A549 (cell line): ENCODE measurements around the gene KIAA0513.

ENCODE experiments used
- CEBPB ChIP-seq, 2 experiments: fragments of >200 bp in 1 of 2; sonication (Bioruptor Twin) in 1 of 2; formaldehyde crosslinking in 1 of 2; IDR thresholded peaks; 2 replicates each; pipeline ENCODE4 v1.6.1; 2012 to 2016
- CHD4 ChIP-seq: fragments of 200-600 bp; sonication (generic); IDR thresholded peaks from 2 replicates; pipeline ENCODE4 v1.6.1; 2016; ENCODE audit warnings: antibody characterized with exemption, mild to moderate bottlenecking, borderline replicate concordance
- CTCF ChIP-seq: fragments of >200 bp; sonication (Bioruptor Twin); formaldehyde crosslinking; IDR thresholded peaks from 3 replicates; pipeline ENCODE4 v1.5.1; 2016
- KDM1A ChIP-seq: fragments of 200-600 bp; sonication (generic); IDR thresholded peaks from 2 replicates; pipeline ENCODE4 v1.6.1; 2016; ENCODE audit warnings: low read depth, mild to moderate bottlenecking
- MAFK ChIP-seq: fragments of 450-650 bp; IDR thresholded peaks from 2 replicates; pipeline ENCODE4 v1.6.1; 2014; ENCODE audit not compliant: partially characterized antibody
- MAZ ChIP-seq: fragments of 150-350 bp; IDR thresholded peaks from 2 replicates; pipeline ENCODE4 v1.6.1; 2014; ENCODE audit warnings: antibody characterized with exemption, low read depth, low read length, borderline replicate concordance
- POLR2A ChIP-seq: IDR thresholded peaks from 2 replicates; pipeline ENCODE4 v1.6.1; 2012; ENCODE audit warnings: mild to moderate bottlenecking, low read length
- POLR2AphosphoS2 ChIP-seq: conservative IDR thresholded peaks from 2 replicates; pipeline ENCODE4 v1.6.1; 2012; ENCODE audit warnings: low read length, improper control_type of control experiment, inconsistent platforms
- RFX5 ChIP-seq: fragments of 450-650 bp; IDR thresholded peaks from 2 replicates; pipeline ENCODE4 v1.7.1; 2014; ENCODE audit warnings: antibody characterized with exemption, mild to moderate bottlenecking, moderate library complexity

GRCh38 chr16:85082173-85083050, 54.8 kb downstream of the KIAA0513 start:
- TF ChIP-seq CTCF, result no peak
- TF ChIP-seq POLR2A, result no peak
- no peak for TF ChIP-seq CHD4
- no peak for TF ChIP-seq RFX5
- TF ChIP-seq KDM1A, result no peak
- TF ChIP-seq MAZ, result no peak
- no peak for TF ChIP-seq CEBPB (IDR thresholded peaks at IDR 0.05)
- no peak for TF ChIP-seq MAFK
- no peak for TF ChIP-seq POLR2AphosphoS2
